ENCODE data around the gene MID1.

MID1 gene

DNA sequence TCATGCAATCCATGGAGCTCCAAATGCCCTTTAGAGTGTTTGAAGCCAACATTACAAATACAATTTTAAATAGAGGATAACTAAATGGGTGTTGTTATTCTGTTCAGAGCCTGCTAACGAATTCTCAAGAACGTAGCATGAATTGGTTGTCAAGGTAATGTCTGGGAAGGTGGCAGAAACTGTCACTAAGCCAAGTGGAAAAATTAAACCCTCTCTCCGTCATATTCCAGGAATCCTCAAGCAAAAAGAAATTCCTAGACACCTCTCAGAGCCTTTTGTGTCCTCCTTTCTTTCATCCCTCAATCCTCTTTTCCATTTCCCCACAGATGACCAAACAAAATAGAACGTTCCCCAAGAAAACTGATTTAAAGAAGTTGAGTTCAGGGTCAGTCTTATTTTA is 204.0 kb downstream of the MID1 start:
- DNase-seq = no peak

DNA sequence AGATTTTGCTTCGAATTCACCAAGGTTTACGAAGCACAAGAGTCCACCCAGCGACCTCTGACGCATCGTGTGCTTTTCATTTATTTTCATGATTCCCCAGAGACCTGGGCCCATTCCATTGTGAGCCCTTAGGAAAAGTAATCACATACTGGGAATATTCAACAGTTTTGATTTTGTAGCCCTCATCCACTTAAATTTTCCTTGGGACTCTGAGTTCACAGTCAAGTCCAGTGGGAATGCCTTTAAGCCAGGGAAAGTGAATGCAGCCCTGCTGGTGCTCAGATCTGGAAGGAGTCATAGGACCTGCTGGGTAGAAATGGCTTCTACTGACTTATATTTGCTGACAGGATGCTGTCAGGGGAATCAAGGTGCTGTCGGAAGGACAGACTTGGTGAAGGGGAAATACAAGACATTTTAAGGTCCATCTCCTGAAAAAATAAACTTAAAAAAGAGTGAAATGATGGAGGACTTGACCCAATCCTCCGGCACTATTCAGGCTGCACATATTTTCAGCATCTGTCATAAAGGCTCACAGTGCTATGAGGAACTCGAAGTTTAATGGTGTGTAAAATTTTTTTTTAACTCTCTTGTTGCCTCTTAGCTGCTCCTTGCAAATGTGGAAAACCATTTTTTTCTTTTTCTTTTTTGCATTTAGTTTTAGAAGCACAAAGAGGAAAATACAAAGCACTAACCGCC is 204.9 kb downstream of the MID1 start:
- DNase-seq = no peak

DNA sequence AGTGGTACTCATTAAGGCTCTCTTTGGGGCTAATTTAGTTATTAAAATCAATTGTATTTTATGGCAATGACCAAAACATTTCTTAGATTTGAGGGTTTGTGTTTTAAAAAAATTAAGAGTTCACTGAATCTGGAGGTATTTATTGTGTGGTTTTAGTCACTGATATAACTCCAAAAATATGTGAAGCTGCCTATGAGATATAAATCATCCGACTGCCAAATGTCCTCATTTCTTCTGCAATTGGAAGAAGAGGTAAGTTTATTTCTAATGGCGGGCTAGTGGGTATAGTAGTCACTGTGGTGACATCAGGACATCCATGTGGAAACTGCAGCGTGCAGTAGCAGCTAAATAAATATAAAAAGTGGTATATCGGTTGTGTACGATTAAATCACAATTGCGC is 205.5 kb downstream of the MID1 start:
- DNase-seq = no peak

DNA sequence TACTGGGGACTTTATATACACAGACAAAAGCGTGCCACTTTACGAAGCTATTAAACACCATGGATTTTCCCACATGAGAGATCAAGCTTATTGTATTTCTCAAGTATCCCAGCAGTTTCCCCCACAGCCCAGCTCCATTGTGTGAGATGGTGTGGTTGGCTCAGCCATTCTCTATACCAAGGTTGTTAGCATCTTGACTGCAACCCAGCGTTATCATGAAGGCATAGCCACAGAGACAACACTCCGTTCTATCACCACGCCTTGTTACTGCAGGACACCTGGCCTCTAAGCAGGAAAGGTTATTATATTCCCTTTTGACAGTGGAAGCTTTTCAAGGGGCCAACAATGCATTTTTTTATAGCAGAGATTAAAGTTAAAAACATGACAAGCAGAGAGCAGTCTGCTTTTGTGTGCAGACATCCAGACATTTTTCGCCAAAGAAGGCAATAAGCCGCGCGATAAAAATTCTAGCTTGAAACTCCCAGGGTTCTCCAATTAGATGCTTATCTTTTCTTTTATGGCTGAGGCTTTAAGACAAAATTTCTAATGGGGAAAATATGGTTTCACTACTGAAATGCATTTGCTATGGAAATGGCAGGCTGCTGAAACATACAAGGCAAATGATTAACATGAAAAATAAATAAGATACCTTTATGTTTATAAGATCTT is 206.1 kb downstream of the MID1 start:
- peak; percentile 3 for DNase-seq

DNA sequence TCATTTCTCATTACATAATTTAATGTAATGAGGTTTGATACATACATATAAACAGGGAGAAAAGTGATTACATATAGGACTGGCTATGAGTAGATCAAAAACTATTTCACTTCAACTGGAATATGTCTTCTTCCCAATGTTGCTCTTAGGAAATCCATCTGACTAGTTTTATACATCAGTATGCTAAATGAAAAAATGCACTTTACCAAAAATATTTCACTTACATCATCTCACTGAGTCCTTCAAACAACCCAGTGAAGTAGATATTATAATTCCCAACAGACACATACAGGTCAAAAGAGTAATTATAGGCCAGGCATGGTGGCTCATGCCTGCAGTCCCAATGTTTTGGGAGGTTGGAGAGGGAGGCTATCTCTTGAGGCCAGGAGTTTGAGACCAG is 215.9 kb downstream of the MID1 start:
- no peak for DNase-seq

DNA sequence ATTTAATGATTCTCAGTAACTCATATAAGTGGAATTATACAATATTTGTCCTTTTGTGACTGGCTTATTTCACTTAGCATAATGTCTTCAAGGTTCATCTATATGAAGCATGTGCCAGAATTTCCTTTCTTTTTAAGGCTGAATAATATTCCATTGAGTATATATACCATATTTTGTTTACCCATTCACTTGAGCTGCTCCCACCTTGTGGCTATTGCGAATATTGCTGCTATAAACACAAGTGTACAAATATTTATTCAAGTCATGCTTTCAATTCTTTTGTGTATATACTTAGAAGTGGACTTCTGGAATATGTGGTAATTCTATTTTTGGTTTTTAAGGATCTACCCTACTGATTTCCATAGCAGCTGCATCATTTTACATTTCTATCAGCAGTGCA is 219.1 kb downstream of the MID1 start:
- DNase-seq = no peak

DNA sequence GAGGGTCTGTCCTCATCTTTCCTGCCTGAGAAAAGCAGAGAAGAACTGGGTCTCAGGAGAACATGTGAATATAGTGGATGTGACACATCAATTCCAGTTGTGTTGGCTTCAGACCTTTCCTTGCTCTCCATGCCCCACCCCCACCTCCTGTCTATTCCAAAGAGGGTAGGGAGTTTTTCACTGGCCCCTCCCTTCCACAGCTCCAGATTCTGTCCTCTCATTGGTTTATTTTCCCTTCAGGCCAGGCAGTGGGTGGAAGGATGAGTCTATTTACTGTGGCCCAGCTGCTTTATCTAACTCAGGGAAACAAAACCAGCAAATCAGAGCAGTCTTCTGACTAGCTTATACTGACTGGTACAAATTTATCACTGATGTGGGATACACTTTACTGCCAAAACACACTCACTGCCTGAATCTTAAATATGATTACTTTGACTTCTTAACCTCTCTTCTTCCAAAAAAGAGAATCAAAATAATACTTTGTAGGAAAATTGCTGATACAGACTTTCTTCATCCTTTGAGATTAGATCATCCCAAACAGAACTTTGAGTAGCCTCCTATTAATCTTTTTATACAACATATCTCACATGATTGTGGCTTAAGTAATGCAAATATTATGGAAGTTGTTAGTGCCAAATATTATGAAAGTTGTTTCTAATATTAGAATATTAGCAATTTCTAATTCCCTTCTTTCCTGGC is 221.2 kb downstream of the MID1 start:
- no peak for DNase-seq

DNA sequence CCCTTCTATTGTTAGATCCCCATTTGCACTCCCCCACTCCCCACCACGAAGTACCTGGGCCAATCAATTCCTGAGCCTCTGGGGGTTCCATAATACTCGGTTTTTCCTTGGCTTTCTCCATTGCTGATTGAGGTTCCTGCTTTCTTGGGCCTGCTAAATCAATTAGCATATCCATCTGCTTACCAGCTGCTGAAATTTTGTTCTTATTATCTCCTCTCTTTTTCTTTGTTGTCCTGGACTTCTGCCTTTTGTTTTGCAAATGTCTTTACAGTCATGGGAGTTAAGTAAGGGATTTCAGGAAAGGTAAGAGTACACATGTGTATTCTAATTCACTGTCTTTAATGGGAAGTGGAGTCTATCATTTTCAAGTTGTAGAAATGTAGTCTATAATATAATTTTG is 222.2 kb downstream of the MID1 start:
- no peak for DNase-seq

DNA sequence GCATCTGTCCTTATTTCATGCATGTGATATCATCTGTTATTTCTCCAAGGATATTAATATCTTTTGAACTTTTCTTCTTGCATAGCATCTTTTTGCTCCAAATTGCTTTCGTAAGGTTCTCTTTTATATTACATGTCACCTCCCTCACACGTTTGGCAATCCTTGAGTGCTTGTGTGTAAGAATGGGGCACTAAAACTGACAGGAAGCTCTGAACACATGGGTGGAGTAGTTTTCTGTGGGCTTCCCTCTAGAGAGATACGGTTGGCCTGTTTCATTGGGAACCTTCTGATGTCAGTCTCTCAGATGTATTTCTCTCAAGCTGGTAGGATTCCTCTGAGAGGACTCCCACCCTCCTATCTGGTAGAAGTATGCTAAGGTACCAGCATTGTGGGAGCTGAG is 223.0 kb downstream of the MID1 start:
- DNase-seq = no peak

DNA sequence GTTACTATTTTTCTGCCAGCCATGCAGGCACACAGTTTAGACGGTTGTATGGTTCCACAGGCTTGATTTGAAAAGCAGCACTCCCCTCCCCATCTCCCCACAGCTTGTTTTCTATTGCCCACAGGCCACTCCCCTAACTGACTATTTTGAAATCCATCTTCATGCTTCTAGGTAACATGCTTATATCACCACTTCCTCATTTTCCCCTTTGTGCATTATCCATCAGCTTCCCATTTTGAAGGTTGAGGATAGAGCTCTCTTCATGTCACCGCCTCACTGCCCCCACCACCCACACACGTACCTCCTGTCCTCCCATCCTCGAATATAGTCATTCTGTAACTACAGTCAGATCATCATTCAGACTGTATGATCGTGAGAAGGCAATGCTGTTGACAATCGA is 224.7 kb downstream of the MID1 start:
- DNase-seq = no peak

All from DMS153 (cell line).